ENCODE results near the gene ARHGEF39. TPM values are rescaled to one million over a fixed set of nuclear protein-coding genes. Genes with fewer than 3 reads are reported as not detected.
A peak's percentile ranks its signal among the peaks of the same experiment; 100 is the strongest.

ARHGEF39 gene
- total RNA-seq, 1 experiment from 2014 or later, result 15.4 TPM

GRCh38 chr9:35673132-35674024 is 8.4 kb upstream of the ARHGEF39 start, which contains the start of gene CA9:
CA9 (plus strand) TSS chr9:35673928; CDS start chr9:35673960, 32 bp downstream.
- no TSS peak for BruUV-seq (replicated peaks)
- H3K27ac Mint-ChIP-seq (ENCODE audit: unreplicated experiment), result no peak within 1 kb of the TSS
- H3K4me1 Mint-ChIP-seq (ENCODE audit: low read depth, unreplicated experiment), result peaks cover 36% of the 10 kb centered on the region
- no peaks in the 10 kb centered on the region for H3K27me3 Mint-ChIP-seq (ENCODE audit: unreplicated experiment)
- no peaks in the 10 kb centered on the region for H3K36me3 Mint-ChIP-seq (ENCODE audit: insufficient read depth, unreplicated experiment)
- TF ChIP-seq, protein P1, sequence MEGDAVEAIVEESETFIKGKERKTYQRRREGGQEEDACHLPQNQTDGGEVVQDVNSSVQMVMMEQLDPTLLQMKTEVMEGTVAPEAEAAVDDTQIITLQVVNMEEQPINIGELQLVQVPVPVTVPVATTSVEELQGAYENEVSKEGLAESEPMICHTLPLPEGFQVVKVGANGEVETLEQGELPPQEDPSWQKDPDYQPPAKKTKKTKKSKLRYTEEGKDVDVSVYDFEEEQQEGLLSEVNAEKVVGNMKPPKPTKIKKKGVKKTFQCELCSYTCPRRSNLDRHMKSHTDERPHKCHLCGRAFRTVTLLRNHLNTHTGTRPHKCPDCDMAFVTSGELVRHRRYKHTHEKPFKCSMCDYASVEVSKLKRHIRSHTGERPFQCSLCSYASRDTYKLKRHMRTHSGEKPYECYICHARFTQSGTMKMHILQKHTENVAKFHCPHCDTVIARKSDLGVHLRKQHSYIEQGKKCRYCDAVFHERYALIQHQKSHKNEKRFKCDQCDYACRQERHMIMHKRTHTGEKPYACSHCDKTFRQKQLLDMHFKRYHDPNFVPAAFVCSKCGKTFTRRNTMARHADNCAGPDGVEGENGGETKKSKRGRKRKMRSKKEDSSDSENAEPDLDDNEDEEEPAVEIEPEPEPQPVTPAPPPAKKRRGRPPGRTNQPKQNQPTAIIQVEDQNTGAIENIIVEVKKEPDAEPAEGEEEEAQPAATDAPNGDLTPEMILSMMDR (IDR thresholded peaks at IDR 0.05; ENCODE audit: unreplicated experiment), result no peak
- H3K4me3 Mint-ChIP-seq (ENCODE audit: low read depth, unreplicated experiment), result no peak within 1 kb of the TSS
- no peaks in the 10 kb centered on the region for H3K9me3 Mint-ChIP-seq (ENCODE audit: low read depth, unreplicated experiment)
- no peak for DNase-seq
- intact Hi-C loops (cut with micrococcal nuclease; ENCODE audit: unreplicated experiment), result no loop called here
- CTCF ChIA-PET, result interaction anchor here (1.1 to 1.3 kb wide), 3 partner anchors 8 to 23 kb away, joined by 4 to 6 read pairs (median 4); partner anchors contain the start of gene ARHGEF39

DNA sequence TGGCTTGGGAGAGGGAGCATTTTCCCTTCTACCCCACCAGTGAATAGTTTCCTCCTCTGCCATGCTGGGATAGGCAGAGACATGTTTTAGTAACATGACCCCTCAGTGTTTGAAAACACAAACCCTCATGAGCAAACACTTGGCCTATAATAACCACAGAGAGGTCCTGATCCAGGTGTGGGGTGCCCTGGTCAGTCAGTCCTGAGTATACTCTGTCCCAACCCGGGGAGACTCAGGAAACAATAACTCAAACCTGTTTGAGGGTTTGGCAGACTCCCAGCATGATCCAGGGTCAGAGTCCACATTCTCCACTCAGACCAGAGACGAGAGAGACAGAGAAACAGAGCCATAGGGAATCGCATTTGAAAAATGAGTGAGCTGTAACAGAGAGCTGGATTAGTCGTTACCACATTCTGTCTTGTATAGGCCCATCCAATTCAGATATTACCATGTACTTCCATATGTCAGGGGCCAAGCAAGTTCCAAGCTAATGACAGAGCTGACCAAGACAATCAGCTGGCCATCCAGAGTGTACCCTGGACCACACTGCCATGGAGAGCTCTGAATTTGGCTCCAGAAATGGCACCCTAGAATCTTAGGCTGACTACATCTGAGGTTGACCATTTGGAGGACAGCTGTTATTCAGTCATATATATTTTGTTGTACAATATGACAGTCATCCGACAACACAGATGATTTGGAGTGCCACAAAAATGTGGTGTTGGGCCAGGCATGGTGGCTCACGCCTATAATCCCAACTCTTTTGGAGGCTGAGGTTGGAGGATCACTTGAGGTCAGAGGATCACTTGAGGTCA is 4.5 kb upstream of the ARHGEF39 start:
- no TSS peak for BruUV-seq (replicated peaks)
- Mint-ChIP-seq H3K27me3 (ENCODE audit: unreplicated experiment) (no peaks in the 10 kb centered on the region), H3K4me3 (ENCODE audit: low read depth, unreplicated experiment) (no peak overlapping the region), H3K36me3 (ENCODE audit: insufficient read depth, unreplicated experiment) (peaks cover 10% of the 10 kb centered on the region), H3K4me1 (ENCODE audit: low read depth, unreplicated experiment) (peaks cover 49% of the 10 kb centered on the region), H3K27ac (ENCODE audit: unreplicated experiment) (no peak overlapping the region), H3K9me3 (ENCODE audit: low read depth, unreplicated experiment) (peaks cover 3% of the 10 kb centered on the region)
- intact Hi-C loops (cut with micrococcal nuclease; ENCODE audit: unreplicated experiment), result loop anchor here (10.0 kb wide), 1 partner anchor 65 kb away; the partner anchor contains the start of genes CREB3 and TLN1
- TF ChIP-seq, protein P1 (IDR thresholded peaks at IDR 0.05; ENCODE audit: unreplicated experiment), result no peak
- peak; percentile 75 for DNase-seq
- CTCF ChIA-PET, result interaction anchor here (1.5 to 1.6 kb wide), 2 partner anchors 11 to 27 kb away, joined by 5 read pairs; partner anchors contain the start of genes CCDC107 and RMRP

DNA sequence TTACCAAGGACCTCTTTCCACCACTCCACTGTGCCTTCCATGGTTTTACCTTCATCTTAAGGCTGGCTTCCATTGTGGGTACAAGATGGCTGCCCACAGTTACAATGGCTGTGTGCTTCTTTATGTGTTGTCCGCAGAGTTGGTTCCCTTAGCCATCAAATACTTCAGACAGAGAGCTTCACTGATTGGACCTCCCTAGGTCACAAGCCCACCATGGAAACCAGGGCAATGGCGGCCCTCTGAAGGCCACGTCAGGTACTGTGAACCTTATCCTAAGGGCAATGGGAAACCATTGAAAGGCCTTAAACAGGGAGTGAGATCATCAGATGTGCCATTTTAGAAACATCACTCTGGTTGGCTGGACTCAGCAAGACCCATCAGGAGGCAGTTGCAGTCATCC is 2.9 kb upstream of the ARHGEF39 start:
- intact Hi-C loops (cut with micrococcal nuclease; ENCODE audit: unreplicated experiment), result loop anchor here (10.0 kb wide), 1 partner anchor 67 kb away; the partner anchor contains the start of genes CREB3 and TLN1
- TF ChIP-seq, protein P1 (IDR thresholded peaks at IDR 0.05; ENCODE audit: unreplicated experiment), result no peak
- no peak overlapping the region for H3K4me3 Mint-ChIP-seq (ENCODE audit: low read depth, unreplicated experiment)
- CTCF ChIA-PET, result no interaction called here
- H3K4me1 Mint-ChIP-seq (ENCODE audit: low read depth, unreplicated experiment), result peaks cover 46% of the 10 kb centered on the region
- H3K36me3 Mint-ChIP-seq (ENCODE audit: insufficient read depth, unreplicated experiment), result peaks cover 16% of the 10 kb centered on the region
- no peaks in the 10 kb centered on the region for H3K27me3 Mint-ChIP-seq (ENCODE audit: unreplicated experiment)
- H3K9me3 Mint-ChIP-seq (ENCODE audit: low read depth, unreplicated experiment), result peaks cover 3% of the 10 kb centered on the region
- BruUV-seq (replicated peaks), result no TSS peak
- no peak overlapping the region for H3K27ac Mint-ChIP-seq (ENCODE audit: unreplicated experiment)
- DNase-seq, result no peak

GRCh38 chr9:35666549-35666948 is 1.6 kb upstream of the ARHGEF39 start:
- Mint-ChIP-seq H3K27ac (ENCODE audit: unreplicated experiment) (no peak overlapping the region), H3K36me3 (ENCODE audit: insufficient read depth, unreplicated experiment) (peaks cover 16% of the 10 kb centered on the region), H3K9me3 (ENCODE audit: low read depth, unreplicated experiment) (peaks cover 3% of the 10 kb centered on the region), H3K4me3 (ENCODE audit: low read depth, unreplicated experiment) (no peak overlapping the region), H3K4me1 (ENCODE audit: low read depth, unreplicated experiment) (peaks cover 47% of the 10 kb centered on the region), H3K27me3 (ENCODE audit: unreplicated experiment) (no peaks in the 10 kb centered on the region)
- no peak for DNase-seq
- TF ChIP-seq, protein P1 (IDR thresholded peaks at IDR 0.05; ENCODE audit: unreplicated experiment), result no peak
- CTCF ChIA-PET, result no interaction called here
- intact Hi-C loops (cut with micrococcal nuclease; ENCODE audit: unreplicated experiment), result loop anchor here (10.0 kb wide), 1 partner anchor 68 kb away; the partner anchor contains the start of genes CREB3 and TLN1
- BruUV-seq (replicated peaks), result no TSS peak
